Stomach (tissue), 9 donors: Measurements from ENCODE around the gene ISG20. TPM values are rescaled to one million over a fixed set of nuclear protein-coding genes. Genes with fewer than 3 reads are reported as not detected.

Source experiments
- DNase-seq, 2 donors: peaks; one replicate each; pipeline versions ENCODE4 v3.0.0 to v3.0.0-alpha.2; 2013 to 2019
- H3K27ac ChIP-seq, 5 donors: fragments of 200-600 bp in 4 of 5; sonication (generic) in 4 of 5; one replicate each; pipeline ENCODE4 v1.5.1; 2013 to 2019; ENCODE audit warnings: mild to moderate bottlenecking in 1 of 5, moderate library complexity in 1 of 5
- H3K27me3 ChIP-seq, 3 donors: fragments of 200-600 bp; sonication (generic); one replicate each; pipeline ENCODE4 v1.5.1; 2017 to 2019; ENCODE audit warnings: mixed run types in 1 of 3
- H3K36me3 ChIP-seq, 4 donors: fragments of 200-600 bp; sonication (generic); 1 replicate in 3 of 4; 2 replicates in 1 of 4; pipeline ENCODE4 v1.5.1; 2016 to 2019
- H3K4me1 ChIP-seq, 4 donors: fragments of 200-600 bp; sonication (generic); one replicate each; pipeline ENCODE4 v1.5.1; 2016 to 2019
- H3K4me3 ChIP-seq, 4 donors: fragments of 200-600 bp; sonication (generic) in 3 of 4; one replicate each; pipeline ENCODE4 v1.5.1; 2016 to 2019; ENCODE audit warnings: mild to moderate bottlenecking in 1 of 4
- H3K9me3 ChIP-seq, 4 donors: fragments of 200-600 bp; sonication (generic); one replicate each; pipeline ENCODE4 v1.5.1; 2016 to 2019
- CTCF ChIP-seq, 7 experiments: fragments of 450-650 bp in 4 of 7; fragments of 200-600 bp in 3 of 7; sonication (generic) in 3 of 7; IDR thresholded peaks; one replicate each; pipeline ENCODE4 v1.5.1; 2016 to 2019; ENCODE audit warnings: antibody characterized with exemption in 7 of 7, control low read depth in 2 of 7, mild to moderate bottlenecking in 1 of 7
- EP300 ChIP-seq: sonication (generic); formaldehyde crosslinking; IDR thresholded peaks from one replicate; pipeline ENCODE4 v1.6.1; 2017; ENCODE audit warnings: antibody characterized with exemption
- POLR2A ChIP-seq, 4 donors: fragments of 450-650 bp; IDR thresholded peaks; one replicate each; pipeline ENCODE4 v1.6.1; 2016; ENCODE audit warnings: antibody characterized with exemption in 4 of 4, control low read depth in 2 of 4, mild to moderate bottlenecking in 1 of 4, moderate library complexity in 1 of 4
- POLR2AphosphoS5 ChIP-seq, 3 donors: sonication (generic); formaldehyde crosslinking; IDR thresholded peaks; one replicate each; pipeline ENCODE4 v1.6.1; 2016; ENCODE audit warnings: antibody characterized with exemption in 3 of 3
- WGBS, 5 donors: extraction: QIAGEN DNeasy Blood & Tissue Kit in 3 of 5; methylation state at CpG; one replicate each; pipeline versions ENCODE4 v1.1.5 to v1.1.7; 2013 to 2018; 5-methylcytosine and 5-hydroxymethylcytosine counted together
- intact Hi-C: fragments of 100-400 bp; cut with DNase I; formaldehyde crosslinking; loops from one replicate; pipeline ENCODE4 v1.15.1; 2023; ENCODE audit warnings: low total_unique reads
- polyA plus RNA-seq, 3 donors: library from polyadenylated mRNA; stranded (reverse); fragments of 200-250 nt; gene quantifications; one replicate each; pipeline ENCODE4 v1.2.3, GENCODE V29; 2013
- total RNA-seq, 5 donors: library from RNA; depleted of rRNA; stranded (reverse); fragments of >200 nt; gene quantifications; one replicate each; pipeline versions ENCODE4 v1.1.0 to v1.2.3, GENCODE V29; 2014 to 2016
- donor health status: healthy with polysubstance abuse.
- donor health status: Bipolar disorder and iron deficiency.
- donor health status: healthy.

The ISG20 gene
- total and polyA plus RNA-seq, 8 donors, result 15.6 to 137 (median 73.9) TPM

- Histone ChIP-seq H3K36me3 (peaks cover 0 to 23% (median 10%) of the 10 kb centered on the region in 4 donors), H3K4me3 (no peak overlapping the region), H3K9me3 (no peaks in the 10 kb centered on the region), H3K4me1 (peaks cover 21 to 67% (median 53%) of the 10 kb centered on the region in 4 donors), H3K27me3 (no peaks in the 10 kb centered on the region), H3K27ac (peak overlapping the region; percentile 72 to 89 (median 84))
- DNase-seq, result peak; percentile 27 to 87
- intact Hi-C loops, result no loop called here
- WGBS, 5 donors, result 44 to 61% (median 55%) methylated on average over 11 of the region's 11 CpGs
- TF ChIP-seq POLR2AphosphoS5 (IDR thresholded peaks at IDR 0.05) (peak in 2 of 3 donors; percentile 45 to 68), CTCF (IDR thresholded peaks at IDR 0.05) (no peak), POLR2A (IDR thresholded peaks at IDR 0.05) (no peak)
These were observed 8.7 kb downstream of the ISG20 start for GRCh38 chr15:88647351-88648105.

DNA sequence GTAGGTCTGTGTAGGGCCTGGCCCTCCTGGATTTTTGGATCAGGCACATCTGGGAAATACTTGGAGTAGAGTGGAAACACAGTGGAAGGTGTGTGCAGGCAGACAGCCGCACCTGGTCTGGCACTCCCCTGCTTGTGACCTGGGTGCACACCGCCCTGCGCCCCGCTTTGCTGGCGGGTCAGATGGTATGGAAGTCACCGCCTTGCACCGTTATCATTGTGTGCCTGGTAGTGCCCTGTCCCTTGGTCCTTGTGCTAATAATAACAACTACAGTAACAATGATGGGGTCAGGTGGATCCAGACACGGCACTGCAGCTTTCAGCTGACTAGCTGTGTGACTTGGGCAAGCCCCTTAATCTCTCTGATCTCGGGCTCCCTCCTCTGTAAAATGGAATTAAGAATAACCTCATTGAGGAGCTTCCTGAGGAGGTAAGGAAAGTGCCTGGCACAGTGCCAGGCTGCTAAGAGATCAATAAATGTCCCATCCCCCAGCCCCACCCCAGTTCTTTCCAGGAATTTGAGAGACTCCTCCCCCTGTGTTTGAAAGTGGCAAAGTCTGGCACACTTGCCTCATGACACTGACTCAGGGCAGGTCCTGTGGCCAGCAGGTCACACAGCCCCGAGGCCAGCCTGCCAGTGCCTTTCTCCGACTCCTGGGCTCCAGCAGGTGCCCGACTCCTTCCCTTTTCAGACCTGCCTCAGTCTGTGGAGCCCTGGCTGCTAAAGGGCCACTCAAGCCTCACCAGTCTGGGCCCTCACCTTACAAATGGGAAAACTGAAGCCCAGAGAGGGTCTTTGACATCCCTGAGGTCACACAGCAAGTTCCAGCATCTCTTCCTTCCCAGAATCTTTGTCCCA is 9.8 kb downstream of the ISG20 start:
- WGBS, 5 donors, result 33 to 57% (median 47%) methylated on average over 5 to 12 of the region's 12 CpGs
- H3K9me3 ChIP-seq, result no peaks in the 10 kb centered on the region
- intact Hi-C loops, result no loop called here
- peaks cover 0 to 33% (median 18%) of the 10 kb centered on the region in 4 donors for H3K36me3 ChIP-seq
- H3K27me3 ChIP-seq, result no peaks in the 10 kb centered on the region
- no peak overlapping the region for H3K4me3 ChIP-seq
- TF ChIP-seq POLR2A (IDR thresholded peaks at IDR 0.05) (peak in 1 of 4 donors; percentile 17), EP300 (no peak), CTCF (IDR thresholded peaks at IDR 0.05) (no peak), POLR2AphosphoS5 (IDR thresholded peaks at IDR 0.05) (peak in 2 of 3 donors; percentile 47 to 73)
- H3K4me1 ChIP-seq, result peaks cover 21 to 66% (median 52%) of the 10 kb centered on the region in 4 donors
- peak; percentile 69 to 79 for DNase-seq
- H3K27ac ChIP-seq, result peak overlapping the region; percentile 72 to 89 (median 84)

DNA sequence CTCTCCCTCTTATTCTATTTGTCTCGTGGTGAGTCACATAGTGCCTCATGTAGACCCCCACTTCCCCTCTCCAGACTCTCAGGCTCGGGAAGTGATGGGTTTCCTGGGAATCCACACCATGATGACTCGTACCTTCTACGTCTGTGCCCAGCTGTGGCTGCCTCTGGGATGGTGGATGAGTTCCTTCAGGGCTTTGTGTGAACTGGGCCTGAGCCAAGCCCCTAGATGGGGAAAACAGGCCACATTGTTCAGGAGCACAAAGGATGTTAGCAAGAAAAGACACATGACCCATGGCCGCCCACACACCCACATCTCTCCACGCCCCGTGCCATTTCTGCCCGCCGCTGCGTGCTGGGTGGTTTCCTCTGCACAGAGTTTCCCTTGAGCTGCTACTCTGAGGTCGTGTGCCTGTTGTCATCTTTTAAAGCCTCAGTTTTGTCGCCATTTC is 10.5 kb downstream of the ISG20 start:
- H3K27me3 ChIP-seq, result no peaks in the 10 kb centered on the region
- peaks cover 21 to 66% (median 49%) of the 10 kb centered on the region in 4 donors for H3K4me1 ChIP-seq
- DNase-seq, result peak; percentile 53 to 76
- intact Hi-C loops, result no loop called here
- H3K36me3 ChIP-seq, result peaks cover 0 to 40% (median 18%) of the 10 kb centered on the region in 4 donors
- no peak for TF ChIP-seq POLR2A (IDR thresholded peaks at IDR 0.05)
- TF ChIP-seq POLR2AphosphoS5 (IDR thresholded peaks at IDR 0.05), result peak in 1 of 3 donors; percentile 47
- 20 to 47% (median 32%) methylated on average over 12 of the region's 12 CpGs for WGBS, 5 donors
- no peak overlapping the region for H3K4me3 ChIP-seq
- no peaks in the 10 kb centered on the region for H3K9me3 ChIP-seq
- H3K27ac ChIP-seq, result peak overlapping the region; percentile 72 to 89 (median 84)

- H3K9me3 ChIP-seq, result no peaks in the 10 kb centered on the region
- peaks cover 0 to 43% (median 19%) of the 10 kb centered on the region in 4 donors for H3K36me3 ChIP-seq
- DNase-seq, result no peak
- peaks cover 21 to 60% (median 49%) of the 10 kb centered on the region in 4 donors for H3K4me1 ChIP-seq
- TF ChIP-seq POLR2AphosphoS5 (IDR thresholded peaks at IDR 0.05) (no peak), POLR2A (IDR thresholded peaks at IDR 0.05) (no peak), CTCF (IDR thresholded peaks at IDR 0.05) (no peak), EP300 (no peak)
- intact Hi-C loops, result no loop called here
- H3K27ac ChIP-seq, result peak overlapping the region; percentile 72 to 89 (median 84)
- H3K27me3 ChIP-seq, result no peaks in the 10 kb centered on the region
- no peak overlapping the region for H3K4me3 ChIP-seq
- WGBS, 5 donors, result 67 to 83% (median 69%) methylated on average over 15 to 23 of the region's 23 CpGs
These were observed 11.1 kb downstream of the ISG20 start for GRCh38 chr15:88649753-88650551.
